Hematopoietic multipotent progenitor cell treated with erythropoietin and hydrocortisone succinate and interleukin-3 and kit ligand, for 8 days (in vitro differentiated cells): ENCODE results near the gene SYNDIG1L.
A peak's percentile ranks its signal among the peaks of the same experiment; 100 is the strongest.
"Not testable (repeated sequence)": the region's sequence is repeated elsewhere in the genome, so short reads cannot be mapped to it uniquely, and the experiment has no call there.

Source experiments
- DNase-seq: peaks from one replicate; pipeline ENCODE4 v3.0.0-alpha.2; 2015

Gene SYNDIG1L

DNA sequence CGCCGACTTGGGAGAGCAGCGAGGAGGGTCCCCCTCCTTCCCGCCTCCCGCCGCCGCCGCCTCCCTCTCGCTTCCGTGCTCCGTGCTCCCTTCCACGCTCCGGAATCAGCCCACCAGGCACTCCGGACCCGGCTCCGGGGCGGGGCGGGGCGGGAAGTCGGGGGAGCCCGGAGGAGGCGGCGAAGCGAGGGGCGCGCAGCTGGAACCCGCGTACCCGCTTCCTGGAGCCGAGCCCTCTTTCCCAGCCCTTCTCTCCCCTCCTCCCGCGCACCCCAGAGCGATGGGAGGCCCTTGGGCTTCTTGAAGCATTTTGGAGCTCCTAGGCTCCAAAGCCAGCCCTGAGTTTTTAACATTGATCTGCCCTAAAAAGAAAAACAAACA is at the start of gene SYNDIG1L:
TSS of gene SYNDIG1L (minus strand) at position 9 of the 381 bp plus-strand sequence. CDS start 16,466 bp downstream, outside the sequence.
- no peak for DNase-seq

DNA sequence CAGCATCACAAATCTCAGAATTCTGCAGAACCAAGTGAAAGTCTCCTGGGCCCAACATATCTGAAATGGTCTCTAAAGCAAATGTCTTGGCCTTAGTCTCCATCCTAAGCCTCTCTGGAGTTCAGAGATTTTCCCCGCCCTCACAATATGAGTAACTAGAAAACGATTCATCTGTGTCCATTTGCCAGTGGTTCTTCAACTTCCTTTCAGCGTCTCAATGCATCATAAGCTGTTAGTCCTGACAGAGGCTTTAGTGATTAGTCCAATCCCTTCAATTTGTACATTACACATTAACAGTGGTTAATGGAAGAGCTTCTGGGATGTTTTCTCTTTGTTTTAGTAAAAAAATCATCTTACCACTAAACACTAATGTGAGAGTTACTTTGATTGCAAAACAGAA is 49.7 kb upstream of the SYNDIG1L start:
- no peak for DNase-seq

DNA sequence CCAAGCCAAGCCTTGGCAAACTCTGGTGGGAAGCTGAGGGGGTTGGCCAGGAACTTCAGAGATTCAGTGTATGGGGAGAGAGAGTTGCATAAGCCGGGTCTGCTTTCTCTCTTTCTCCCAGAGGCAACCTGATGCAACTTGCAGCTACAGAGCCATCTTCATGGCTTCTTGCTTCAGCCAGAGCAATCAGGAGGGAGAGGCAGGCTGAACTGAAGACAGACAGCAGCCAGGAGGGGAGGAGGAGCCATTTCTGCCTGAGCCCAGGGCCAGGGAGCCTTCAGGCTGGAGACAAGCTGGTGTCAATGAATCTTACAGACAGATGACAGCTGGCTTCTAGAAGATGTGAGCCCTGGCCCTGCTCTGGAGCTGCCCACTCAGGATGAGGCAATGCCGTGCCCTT is 48.4 kb upstream of the SYNDIG1L start:
- DNase-seq = no peak

DNA sequence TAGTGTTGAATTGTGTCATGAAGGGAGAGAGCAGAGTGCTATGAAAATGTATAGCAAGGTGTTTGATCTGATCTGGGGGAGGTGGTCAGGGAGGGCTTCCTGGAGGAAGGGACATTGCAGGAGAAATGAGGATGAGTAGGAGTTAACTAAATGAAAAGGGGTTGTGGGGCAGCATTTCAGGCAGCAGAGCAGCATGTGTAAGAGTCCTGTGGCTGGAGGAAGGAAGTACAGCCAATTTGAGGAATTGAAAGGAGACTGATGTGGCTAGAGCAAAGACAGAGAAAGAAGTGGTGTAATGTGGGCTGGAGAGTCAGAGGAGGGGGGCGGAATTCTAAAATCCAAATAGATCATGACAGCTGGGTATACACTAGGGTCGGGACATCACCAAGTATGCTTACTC is 46.6 kb upstream of the SYNDIG1L start:
- DNase-seq = no peak

DNA sequence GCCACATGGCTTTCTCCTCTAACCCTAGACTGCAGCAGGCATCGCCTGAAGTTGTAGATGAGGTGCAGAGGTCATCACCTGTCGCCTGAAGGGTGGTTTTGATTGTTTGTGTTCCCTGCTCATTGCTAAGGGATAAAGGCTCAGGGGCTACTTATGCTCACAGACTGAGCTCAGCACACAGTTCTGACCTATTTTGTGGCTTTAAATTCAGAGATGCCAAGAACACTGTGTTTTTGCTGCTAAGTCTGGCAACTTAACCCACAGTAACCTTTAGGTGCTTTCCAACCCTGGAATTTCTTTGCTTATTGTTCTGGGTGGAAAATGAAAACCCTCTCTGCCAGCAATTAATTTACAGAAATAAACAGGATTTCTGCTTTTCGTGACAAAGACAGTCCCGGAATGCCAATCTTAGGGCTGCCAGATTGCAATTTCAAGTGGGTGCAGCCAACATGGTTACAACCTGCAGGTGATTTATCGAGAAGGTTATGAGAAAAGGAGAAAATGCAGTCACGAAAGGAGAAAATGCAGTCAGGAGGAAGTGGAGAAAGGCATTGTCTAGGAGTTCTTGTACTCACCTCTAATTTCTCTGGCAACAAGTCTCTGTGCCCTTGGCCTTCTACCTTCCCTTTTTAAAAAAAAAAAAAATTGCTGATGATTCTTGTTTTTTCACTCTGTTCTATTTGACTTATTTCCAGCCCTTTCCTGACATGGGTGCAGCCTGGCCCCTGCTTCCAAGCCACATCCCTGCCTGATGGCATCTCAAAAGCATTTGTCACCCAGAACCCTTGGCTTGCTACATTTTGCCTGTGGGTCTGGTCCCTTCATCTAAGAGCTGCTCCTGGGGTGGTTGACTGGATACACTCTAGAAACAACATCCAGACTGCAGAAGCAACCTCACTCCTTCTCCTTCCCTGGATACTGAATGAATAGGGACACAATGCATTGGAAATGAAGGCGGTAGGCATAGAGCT is 43.8 kb upstream of the SYNDIG1L start:
- DNase-seq = no peak

DNA sequence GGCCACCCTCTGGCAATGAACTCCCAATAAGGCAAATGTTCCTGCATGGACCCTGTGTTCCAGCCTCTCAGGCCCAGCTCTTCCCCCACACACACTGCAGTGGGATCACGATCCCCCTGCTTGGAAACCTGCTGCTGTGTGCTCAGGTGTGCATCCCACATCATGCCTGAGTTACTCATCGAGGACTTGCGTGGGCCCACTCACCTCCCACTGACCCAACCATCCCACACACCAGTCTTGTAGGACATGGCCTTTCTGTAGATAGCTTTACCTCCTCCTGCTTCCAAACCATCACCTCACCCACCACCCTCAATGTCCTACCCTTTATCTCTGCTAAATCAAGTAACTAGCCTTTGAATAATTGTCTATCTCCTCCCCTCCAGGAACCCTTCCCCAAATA is 42.5 kb upstream of the SYNDIG1L start:
- DNase-seq = no peak

DNA sequence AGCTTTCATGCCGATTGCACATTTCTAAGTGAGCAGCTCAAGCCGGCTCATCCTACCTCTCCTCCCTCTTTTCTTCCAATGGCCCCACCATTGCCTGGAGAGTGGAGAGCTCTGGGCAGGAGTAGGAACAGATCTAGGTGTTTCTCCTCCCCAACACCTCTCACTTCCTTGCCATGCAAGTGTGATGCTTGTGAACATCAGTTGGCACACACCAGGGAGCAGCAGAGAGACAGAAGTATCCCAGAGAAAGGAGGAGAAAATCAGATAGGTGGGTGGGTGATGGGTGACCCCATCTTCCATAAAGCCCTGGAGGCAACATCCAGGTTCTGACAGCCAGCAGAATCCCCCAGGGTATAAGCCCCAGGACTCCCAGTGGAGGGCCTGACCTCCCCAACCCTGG is 39.3 kb upstream of the SYNDIG1L start:
- DNase-seq = no peak

DNA sequence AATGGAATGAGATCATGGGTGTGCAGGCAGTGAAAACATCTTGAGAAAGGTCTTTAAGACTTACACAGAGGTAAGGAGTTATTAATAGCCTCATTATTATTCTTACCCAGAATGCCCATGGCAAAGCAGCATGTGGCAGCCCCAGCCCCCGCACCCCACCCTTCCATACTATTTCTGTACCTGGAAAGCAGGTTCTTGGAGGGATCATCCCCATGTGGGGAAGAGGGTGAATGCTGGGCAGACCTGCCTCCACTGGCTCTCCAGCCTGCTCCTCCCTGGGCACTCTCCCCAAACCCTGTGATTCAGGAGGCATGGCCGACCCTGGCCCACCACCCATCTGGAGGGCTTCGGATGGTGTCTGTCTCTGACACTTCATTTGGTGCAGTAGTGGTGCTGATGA is 38.8 kb upstream of the SYNDIG1L start:
- no peak for DNase-seq

DNA sequence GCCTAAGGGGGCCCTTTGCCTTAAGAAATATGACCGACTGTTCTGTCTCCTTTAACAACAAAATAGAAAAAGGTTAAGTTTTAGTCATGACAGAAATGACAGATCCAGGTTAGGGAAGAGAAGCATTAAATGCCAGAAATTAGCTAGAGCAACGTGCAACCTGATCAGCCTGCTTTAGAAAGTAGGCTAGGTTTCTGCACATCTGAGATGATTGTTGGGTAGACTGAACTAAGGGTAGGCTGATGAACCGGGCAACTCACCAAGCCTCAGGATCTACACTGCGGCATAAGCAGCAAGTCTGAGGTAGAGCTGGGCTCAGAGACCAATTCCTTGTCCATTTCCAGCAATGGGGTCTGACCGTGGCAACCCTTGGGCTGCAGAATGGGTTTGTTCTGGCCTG is 37.7 kb upstream of the SYNDIG1L start:
- no peak for DNase-seq

DNA sequence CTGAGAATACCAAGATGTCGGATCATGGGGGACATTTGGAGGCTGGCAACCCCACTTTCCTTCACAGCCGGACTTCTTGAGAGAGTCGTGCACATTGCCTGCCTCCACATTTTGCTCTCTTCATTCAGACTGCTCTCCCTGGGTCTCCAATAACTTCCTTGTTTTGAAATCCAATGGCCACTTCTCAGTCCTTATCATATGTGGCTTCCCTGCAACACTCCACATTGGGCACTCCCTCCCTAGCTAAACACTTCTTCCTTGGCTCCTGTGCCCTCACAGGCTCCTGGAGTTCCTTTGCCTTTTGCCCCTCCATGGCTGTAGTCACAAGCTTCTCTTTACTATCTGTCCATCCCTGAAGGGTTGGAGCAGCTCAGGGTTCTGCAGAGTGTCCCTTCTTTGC is 37.0 kb upstream of the SYNDIG1L start:
- no peak for DNase-seq

DNA sequence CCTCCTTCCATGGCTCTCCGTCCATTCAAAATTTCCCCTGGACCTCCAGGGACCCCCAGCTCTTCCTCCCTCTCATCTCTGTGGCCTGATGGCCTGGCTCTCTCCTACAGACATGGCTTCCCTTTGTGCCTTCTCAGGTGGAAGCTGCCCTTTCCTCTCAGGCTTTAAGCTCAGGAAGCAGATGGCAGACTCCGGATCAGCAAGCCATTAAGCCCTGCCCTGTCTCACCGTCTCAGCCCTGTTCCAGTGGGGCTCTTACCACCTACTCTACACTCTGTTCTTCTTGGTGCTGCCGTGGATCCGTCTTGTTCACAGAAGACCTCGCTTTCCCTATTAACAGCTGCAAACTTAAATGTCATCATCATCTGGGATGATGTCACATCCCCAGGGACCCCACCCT is 34.0 kb upstream of the SYNDIG1L start:
- DNase-seq = no peak

DNA sequence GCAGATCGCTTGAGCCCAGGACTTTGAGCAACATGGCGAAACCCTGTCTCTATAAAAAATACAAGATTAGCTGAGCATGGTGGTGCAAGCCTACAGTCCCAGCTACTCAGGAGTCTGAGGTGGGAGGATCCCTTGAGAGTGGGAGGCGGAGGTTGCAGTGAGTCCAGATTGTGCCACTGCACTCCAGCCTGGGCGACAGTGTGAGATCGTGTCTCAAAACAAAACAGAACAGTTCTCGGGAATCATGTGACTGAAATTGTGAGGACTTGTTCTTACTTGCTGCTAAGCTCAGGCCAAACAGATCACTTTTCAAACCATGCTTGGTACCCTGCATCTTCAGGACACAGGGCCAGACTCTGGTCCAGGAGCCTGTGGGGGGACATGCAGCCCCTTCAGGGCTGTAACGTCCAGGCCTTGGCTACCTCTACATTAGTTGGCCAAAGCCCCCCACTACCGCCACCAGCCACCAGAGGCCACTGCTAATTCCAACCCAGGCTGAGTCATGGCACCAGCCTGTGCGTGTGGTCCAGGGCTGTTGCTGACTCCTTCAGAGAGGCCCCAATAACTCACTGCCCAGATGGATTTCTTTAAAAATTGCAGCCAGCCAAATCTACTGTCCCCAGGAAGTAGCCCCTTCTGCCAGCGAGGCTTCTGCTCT is 33.4 kb upstream of the SYNDIG1L start:
- peak; percentile 43 for DNase-seq

DNA sequence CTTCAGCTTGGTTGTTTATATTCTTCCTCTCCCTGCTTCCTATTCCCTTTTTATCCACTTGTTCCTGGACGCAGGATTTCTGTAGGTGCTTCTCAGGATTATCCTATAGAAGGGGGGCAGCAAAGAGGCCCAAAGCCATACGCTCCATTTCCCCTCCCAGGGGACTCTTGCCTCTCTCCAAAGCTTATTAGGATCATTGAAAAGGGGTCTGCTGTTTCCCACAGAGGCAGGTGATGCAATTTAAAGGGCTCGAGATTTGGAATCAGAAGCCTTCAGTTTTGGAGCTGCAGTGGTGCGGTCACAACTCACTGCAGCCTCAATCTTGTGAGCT is 31.5 kb upstream of the SYNDIG1L start:
- DNase-seq = no peak

DNA sequence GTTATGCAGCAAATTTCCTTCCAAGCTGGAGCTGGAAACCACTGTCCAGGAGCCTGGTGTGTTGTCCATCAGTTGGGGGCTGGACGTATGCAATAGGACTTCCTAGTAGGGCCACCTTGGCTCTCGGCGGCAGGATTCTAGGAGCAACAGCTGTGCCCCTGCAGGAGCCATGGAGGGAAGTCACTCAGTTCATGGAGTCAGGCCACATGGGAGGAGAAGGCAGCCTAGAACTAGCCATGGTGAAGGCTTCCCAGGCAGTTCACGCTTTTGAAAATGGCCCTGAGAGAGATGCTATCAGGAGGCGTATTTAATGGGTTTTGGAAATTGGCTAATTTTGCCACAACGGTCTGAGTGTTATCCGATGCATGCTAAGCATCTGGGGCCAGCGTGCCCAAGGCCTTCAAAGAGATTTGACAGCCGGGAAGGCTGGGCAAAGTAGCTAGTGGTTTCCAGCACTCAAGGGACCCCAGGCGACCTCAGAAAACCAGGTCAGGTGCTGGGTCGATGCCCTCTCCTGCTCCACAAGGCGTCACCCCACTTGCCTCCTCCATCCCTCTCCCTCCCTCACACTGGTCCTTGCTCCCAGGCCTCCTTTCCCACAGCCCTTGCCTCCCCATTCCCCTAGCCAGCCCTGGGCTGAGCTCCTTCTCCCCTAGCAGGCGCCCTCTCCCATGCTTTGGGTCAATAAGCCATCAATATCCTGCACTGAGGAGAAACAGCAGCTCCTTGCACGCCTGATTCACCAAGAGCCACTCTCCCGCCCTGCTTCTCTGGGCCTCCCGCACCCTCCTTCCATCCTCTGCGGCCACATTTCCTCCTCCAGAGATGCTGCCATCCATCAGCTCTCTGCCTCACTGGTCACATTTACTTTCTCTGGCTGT is 30.9 kb upstream of the SYNDIG1L start:
- no peak for DNase-seq

DNA sequence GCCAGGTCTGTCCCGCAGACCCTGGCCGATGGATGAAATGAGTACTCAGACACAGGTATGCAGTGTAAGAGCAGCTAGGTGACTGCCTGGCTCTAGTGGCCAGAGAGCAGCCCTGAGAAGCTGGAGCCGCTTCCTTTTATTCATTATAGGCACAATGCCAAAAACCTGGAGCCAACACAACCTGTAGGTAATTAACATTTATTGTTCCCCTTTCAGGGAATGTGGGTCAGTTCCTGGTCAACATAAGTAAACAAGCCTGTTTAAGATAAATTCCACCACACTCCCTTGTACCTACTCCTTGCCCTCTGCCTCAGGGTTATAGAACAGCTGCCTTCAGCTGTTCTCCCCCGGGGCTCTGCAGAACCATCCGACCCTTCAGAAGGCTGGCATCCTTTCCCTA is 28.4 kb upstream of the SYNDIG1L start:
- DNase-seq = not testable (repeated sequence)

DNA sequence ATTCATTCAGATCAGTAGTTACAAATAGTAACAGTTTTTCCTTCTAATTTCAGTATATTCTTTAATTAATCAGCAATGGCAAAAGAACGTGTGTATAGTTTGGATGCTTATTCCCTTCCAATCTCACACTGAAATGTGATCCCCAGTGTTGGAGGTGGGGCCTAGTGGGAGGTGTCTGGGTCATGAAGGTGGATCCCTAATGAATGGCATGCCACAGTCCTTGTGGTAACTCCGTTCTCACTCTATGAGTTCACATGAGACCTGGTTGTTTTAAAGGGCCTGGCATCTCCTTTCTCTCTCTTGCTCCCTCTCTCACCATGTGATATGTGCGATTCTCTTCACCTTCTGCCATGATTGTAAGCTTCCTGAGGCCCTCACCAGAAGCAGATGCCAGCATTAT is 18.9 kb upstream of the SYNDIG1L start:
- DNase-seq = no peak

DNA sequence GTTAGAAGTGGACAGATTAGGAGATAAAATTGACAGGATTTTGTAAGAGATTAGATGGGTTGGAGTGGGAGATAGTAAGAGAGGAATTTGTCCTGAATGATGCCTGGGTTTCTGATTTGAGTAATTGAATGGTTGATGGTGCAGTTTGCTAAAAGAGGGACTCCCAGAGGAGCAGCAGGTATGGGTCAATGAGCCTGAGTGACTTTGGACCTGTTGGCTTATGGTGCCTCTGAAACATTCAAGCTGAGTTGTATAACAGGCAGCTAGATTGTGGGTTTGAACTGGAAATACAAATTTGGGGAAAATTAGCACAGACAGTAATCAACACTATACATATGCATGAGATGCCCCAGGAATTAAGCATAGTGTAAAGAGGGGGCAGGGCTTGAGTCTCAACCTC is 16.7 kb upstream of the SYNDIG1L start:
- DNase-seq = no peak

DNA sequence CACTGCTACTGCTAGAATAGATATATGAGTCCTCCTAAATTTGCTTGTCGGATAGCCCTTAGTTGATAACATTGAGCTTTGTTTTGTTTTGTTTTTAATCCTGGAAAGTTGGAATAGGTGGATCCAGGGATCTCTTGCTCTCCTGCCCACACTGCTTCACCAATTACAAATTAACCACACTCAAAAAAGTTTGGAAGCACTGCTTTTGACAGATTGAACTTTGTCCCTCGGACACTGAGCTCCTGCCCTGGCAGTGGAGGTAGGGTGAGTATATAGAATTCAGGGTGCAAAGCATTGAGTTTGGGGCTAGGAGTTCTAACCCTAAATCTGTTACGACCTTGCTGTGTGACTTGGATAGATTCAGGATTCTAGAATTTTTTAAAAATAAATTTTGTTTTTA is 15.1 kb upstream of the SYNDIG1L start:
- no peak for DNase-seq

DNA sequence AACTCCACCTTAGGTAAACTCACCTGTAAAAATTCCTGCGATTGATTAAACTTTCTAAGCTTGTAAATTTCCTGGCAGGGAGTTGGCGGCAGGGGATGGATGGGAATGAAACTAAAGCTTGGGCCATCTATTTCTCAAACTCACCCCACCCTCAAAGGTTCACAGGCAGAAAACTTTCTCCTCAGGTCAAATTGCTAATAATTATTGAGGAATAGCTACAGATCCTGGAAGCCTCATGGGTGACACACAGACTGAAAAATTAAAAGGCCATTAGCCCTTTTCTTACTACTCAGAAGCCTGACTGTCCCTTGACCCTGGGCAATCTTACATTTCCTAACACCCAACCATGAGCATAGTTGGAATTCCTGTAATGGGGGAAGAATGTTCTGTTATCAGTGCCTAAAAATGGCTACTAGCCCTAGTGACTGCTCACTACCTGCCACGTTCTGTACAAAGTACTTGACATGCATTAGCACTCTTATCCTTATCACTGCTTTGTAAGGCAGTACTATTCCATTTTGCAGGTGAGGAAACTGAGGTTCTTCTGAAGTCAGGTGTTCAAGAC is 12.4 kb upstream of the SYNDIG1L start:
- DNase-seq = no peak

DNA sequence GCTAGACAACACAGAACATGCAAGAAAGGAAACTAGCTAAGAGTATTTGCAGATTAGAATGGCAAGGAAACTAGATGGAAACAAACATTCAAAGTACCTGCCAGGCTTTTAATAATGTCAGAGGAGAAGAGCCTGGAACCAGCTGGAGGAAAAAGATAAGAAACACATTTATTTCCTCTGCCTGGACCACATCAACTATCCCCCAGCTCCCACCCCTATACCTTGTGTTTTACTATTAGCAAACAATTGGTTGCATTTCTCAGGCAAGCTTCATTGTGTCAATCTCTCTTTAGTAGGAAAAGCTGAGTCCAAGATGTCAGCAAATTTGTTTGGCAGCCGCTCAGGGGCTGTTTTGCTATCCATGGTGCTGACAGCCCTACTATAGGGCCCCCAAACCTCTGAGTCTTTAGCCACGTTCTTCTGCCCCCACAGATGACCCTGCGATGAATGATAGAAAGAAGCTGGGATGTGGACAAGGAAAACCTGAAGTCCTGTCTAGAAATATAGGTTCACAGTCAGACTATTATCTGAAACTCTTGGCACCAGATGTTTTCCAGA is 11.6 kb upstream of the SYNDIG1L start:
- DNase-seq = peak; percentile 4

DNA sequence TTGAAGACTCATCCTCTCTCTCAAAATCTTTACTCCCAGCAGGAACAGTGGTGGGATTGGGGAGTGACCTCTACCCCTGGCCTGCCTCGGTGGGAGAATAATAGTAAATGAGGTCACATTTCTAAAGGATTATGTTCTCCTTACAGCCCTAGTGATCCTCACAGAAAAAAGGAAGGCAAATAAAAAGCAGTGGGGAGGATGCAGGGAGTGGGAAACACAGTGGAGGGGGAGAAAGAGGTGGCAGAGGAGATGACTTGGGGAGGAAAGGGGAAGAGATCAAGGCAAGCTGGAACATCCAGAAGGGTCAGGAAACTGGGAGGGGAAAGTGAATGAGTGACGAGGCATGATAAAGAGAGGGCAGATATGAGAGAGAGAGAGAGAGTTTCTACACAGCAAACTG is 8.3 kb upstream of the SYNDIG1L start:
- DNase-seq = no peak

DNA sequence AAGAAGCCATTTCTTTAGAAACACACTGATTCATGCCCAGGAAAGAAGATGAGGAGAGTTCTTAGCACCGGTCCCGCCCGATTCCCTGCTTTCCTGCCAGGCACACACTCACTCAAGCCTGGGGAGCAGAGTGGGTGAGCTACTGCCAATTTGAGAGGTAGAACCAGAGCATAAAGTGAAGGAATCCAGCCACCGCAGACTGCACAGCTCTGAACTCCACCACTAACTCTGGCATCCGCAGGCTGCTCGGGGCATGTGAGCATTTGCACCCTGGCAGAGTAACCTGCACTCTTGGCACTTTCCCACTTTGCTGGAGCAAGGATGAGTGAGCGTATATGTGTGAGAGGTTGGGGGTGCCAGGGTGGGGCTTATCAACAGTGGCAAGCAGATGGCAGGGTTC is 4.0 kb upstream of the SYNDIG1L start:
- no peak for DNase-seq

DNA sequence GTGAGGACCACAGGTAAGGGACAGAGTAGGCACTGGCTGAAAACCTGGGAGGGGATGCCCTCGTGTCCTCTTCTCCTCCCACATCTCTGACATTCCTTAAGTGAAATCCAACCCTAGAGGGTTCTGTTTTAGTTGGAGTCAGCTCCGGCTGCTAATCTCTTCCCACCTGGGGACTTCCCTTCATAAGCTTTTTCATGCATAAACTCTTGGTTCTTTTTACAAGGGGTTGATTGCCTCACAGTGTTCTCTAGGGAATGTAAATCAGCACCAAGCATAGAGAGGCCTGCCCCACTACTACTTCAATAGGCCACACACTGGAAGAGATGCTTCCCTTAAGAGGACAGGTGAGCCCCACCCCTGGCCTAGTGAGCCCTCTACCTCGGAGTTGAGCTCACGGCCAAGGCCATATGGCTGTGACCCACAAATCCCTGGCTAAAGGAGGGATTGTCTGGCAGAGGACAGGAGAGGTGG is 3.2 kb upstream of the SYNDIG1L start:
- no peak for DNase-seq
